HCT116 (cell line): ENCODE results near the gene ZNF618. TPM values are rescaled to one million over a fixed set of nuclear protein-coding genes. Genes with fewer than 3 reads are reported as not detected.

Source experiments
- ATAC-seq: fragments of 200-7000 bp; cut with Tn5 transposase; 2 replicates; pipeline ENCODE4 v1.9.1; 2020; ENCODE audit warnings: mild to moderate bottlenecking, moderate library complexity
- BruUV-seq: library from RNA; stranded (reverse); fragments of 400-500 nt; replicated peaks from 2 replicates; lab custom pipeline; 2021; lab: Mats Ljungman, UMichigan
- CTCF ChIA-PET: fragments of 300-600 bp; sonication (Branson Sonifier 250); formaldehyde crosslinking; loops from one replicate; lab custom pipeline; 2021; ENCODE audit warnings: antibody characterized with exemption; lab: Charles Lee
- POLR2A ChIA-PET: fragments of 300-600, 350-600 bp; sonication (Branson Sonifier 250); formaldehyde crosslinking; loops from one replicate; lab custom pipeline; 2021; ENCODE audit warnings: antibody characterized with exemption; lab: Charles Lee
- RAD21 ChIA-PET, 2 experiments: fragments of 300-600 bp; sonication (Branson Sonifier 250); formaldehyde crosslinking; loops; one replicate each; lab custom pipeline; 2023; ENCODE audit warnings: low total read pairs in 2 of 2; ENCODE audit not compliant: uncharacterized antibody in 2 of 2, unreplicated experiment in 2 of 2, low non-redundant PET in 1 of 2; lab: Charles Lee
- DNase-seq: peaks from one replicate; pipeline ENCODE4 v3.0.0-alpha.2; 2010; ENCODE audit warnings: low read depth, low spot score
- H2AFZ ChIP-seq: fragments of 200-600 bp; shearing (Covaris generic), sonication (generic); 2 replicates; pipeline ENCODE4 v1.6.1; 2017; ENCODE audit warnings: low read depth, mixed run types, mixed read lengths, antibody characterized with exemption, low read length; ENCODE audit not compliant: poor library complexity, severe bottlenecking
- H3K27ac ChIP-seq: 2 replicates; pipeline ENCODE4 v1.5.1; 2012; ENCODE audit warnings: low read depth, low read length
- H3K27me3 ChIP-seq: fragments of 200-600 bp; sonication (generic); 2 replicates; pipeline ENCODE4 v1.6.1; 2016; ENCODE audit warnings: mixed run types, low read length, mixed read lengths; ENCODE audit not compliant: insufficient read depth
- H3K36me3 ChIP-seq, 2 experiments: fragments of 200-500 bp in 1 of 2; fragments of 200-600 bp in 1 of 2; sonication (Bioruptor generic) in 1 of 2; sonication (generic) in 1 of 2; 2 replicates each; pipeline versions ENCODE4 v1.5.1 to v1.6.1; 2014 to 2016; ENCODE audit warnings: low read length in 2 of 2, inconsistent platforms in 1 of 2, mixed read lengths in 1 of 2, mixed run types in 1 of 2; ENCODE audit not compliant: insufficient read depth in 2 of 2, control insufficient read depth in 1 of 2
- H3K4me1 ChIP-seq, 2 experiments: fragments of 200-600 bp in 1 of 2; sonication (generic) in 1 of 2; 2 replicates each; pipeline versions ENCODE4 v1.5.1 to v1.6.1; 2012 to 2017; ENCODE audit warnings: low read length in 2 of 2, inconsistent platforms in 1 of 2, mild to moderate bottlenecking in 1 of 2, mixed read lengths in 1 of 2, mixed run types in 1 of 2, moderate library complexity in 1 of 2; ENCODE audit not compliant: insufficient read depth in 2 of 2, control insufficient read depth in 1 of 2
- H3K4me2 ChIP-seq: fragments of 200-600 bp; sonication (generic); 2 replicates; pipeline ENCODE4 v1.6.1; 2017; ENCODE audit warnings: mixed run types, low read length, mixed read lengths
- H3K4me3 ChIP-seq, 2 experiments: fragments of 200-600 bp in 1 of 2; sonication (generic) in 1 of 2; replicated peaks in 1 of 2; 2 replicates each; pipeline ENCODE4 v1.5.1; 2011 to 2016; ENCODE audit warnings: low read length in 2 of 2, control low read depth in 1 of 2, low read depth in 1 of 2, mild to moderate bottlenecking in 1 of 2, mixed read lengths in 1 of 2, mixed run types in 1 of 2
- H3K79me2 ChIP-seq: fragments of 200-600 bp; sonication (generic); 2 replicates; pipeline ENCODE4 v1.6.1; 2017; ENCODE audit warnings: mild to moderate bottlenecking, mixed run types, low read length, moderate library complexity, mixed read lengths; ENCODE audit not compliant: insufficient read depth
- H3K9ac ChIP-seq: fragments of 200-600 bp; sonication (generic); 2 replicates; pipeline ENCODE4 v1.6.1; 2016; ENCODE audit warnings: low read length, mixed read lengths
- H3K9me2 ChIP-seq: fragments of 200-600 bp; sonication (generic), shearing (Covaris generic); 2 replicates; pipeline ENCODE4 v1.6.1; 2017; ENCODE audit warnings: mixed run types, mild to moderate bottlenecking, moderate library complexity; ENCODE audit not compliant: insufficient read depth
- H3K9me3 ChIP-seq, 2 experiments: fragments of 200-500 bp in 1 of 2; fragments of 200-600 bp in 1 of 2; sonication (Bioruptor generic) in 1 of 2; sonication (generic) in 1 of 2; 2 replicates each; pipeline ENCODE4 v1.6.1; 2014 to 2017; ENCODE audit warnings: low read length in 2 of 2, mixed read lengths in 2 of 2, inconsistent platforms in 1 of 2, low read depth in 1 of 2, mild to moderate bottlenecking in 1 of 2, mixed run types in 1 of 2, moderate library complexity in 1 of 2; ENCODE audit not compliant: control insufficient read depth in 1 of 2, insufficient read depth in 1 of 2
- H4K20me1 ChIP-seq: fragments of 200-600 bp; sonication (generic), shearing (Covaris generic); 2 replicates; pipeline ENCODE4 v1.6.1; 2017; ENCODE audit warnings: mixed run types, mild to moderate bottlenecking, moderate library complexity; ENCODE audit not compliant: insufficient read depth
- ATF3 ChIP-seq: IDR thresholded peaks from 2 replicates; pipeline ENCODE4 v1.6.1; 2012
- CEBPB ChIP-seq: IDR thresholded peaks from 2 replicates; pipeline ENCODE4 v1.6.1; 2012; ENCODE audit warnings: low read depth
- CTCF ChIP-seq, 3 experiments: fragments of 200-600 bp in 1 of 3; sonication (generic) in 1 of 3; IDR thresholded peaks in 2 of 3; conservative IDR thresholded peaks in 1 of 3; 2 replicates each; pipeline ENCODE4 v1.5.1; 2012 to 2017; ENCODE audit warnings: low read depth in 2 of 3, low read length in 2 of 3, antibody characterized with exemption in 1 of 3, borderline replicate concordance in 1 of 3, control low read depth in 1 of 3, mild to moderate bottlenecking in 1 of 3, mixed read lengths in 1 of 3, mixed run types in 1 of 3, moderate library complexity in 1 of 3; ENCODE audit not compliant: insufficient read depth in 1 of 3
- EGR1 ChIP-seq: IDR thresholded peaks from 2 replicates; pipeline ENCODE4 v1.6.1; 2012; ENCODE audit warnings: low read depth
- ELF1 ChIP-seq: IDR thresholded peaks from 2 replicates; pipeline ENCODE4 v1.6.1; 2012; ENCODE audit warnings: low read depth, borderline replicate concordance
- EZH2phosphoT487 ChIP-seq: fragments of 200-600 bp; IDR thresholded peaks from 2 replicates; pipeline ENCODE4 v1.6.1; 2018; ENCODE audit warnings: antibody characterized with exemption, borderline replicate concordance
- FOSL1 ChIP-seq: IDR thresholded peaks from 2 replicates; pipeline ENCODE4 v1.6.1; 2012; ENCODE audit warnings: low read depth
- JUND ChIP-seq: IDR thresholded peaks from 2 replicates; pipeline ENCODE4 v1.6.1; 2012
- MAX ChIP-seq: IDR thresholded peaks from 2 replicates; pipeline ENCODE4 v1.6.1; 2012
- POLR2A ChIP-seq: IDR thresholded peaks from 2 replicates; pipeline ENCODE4 v1.7.0; 2011; ENCODE audit warnings: borderline replicate concordance; ENCODE audit not compliant: insufficient read depth, insufficient read length; ENCODE audit errors: extremely low read depth
- POLR2AphosphoS5 ChIP-seq: IDR thresholded peaks from 2 replicates; pipeline ENCODE4 v1.6.1; 2011; ENCODE audit warnings: mild to moderate bottlenecking, low read depth, low read length, moderate library complexity
- RAD21 ChIP-seq: IDR thresholded peaks from 2 replicates; pipeline ENCODE4 v1.6.1; 2012; ENCODE audit warnings: low read depth, mild to moderate bottlenecking
- SIN3A ChIP-seq: IDR thresholded peaks from 2 replicates; pipeline ENCODE4 v1.6.1; 2012; ENCODE audit warnings: low read depth
- SP1 ChIP-seq: IDR thresholded peaks from 2 replicates; pipeline ENCODE4 v1.6.1; 2012; ENCODE audit warnings: low read depth
- SRF ChIP-seq: IDR thresholded peaks from 2 replicates; pipeline ENCODE4 v1.6.1; 2012; ENCODE audit warnings: low read depth
- TCF7L2 ChIP-seq: IDR thresholded peaks from 2 replicates; pipeline ENCODE4 v1.7.0; 2011; ENCODE audit warnings: borderline replicate concordance, inconsistent platforms; ENCODE audit not compliant: insufficient read depth, insufficient read length; ENCODE audit errors: extremely low read depth
- YY1 ChIP-seq: IDR thresholded peaks from 2 replicates; pipeline ENCODE4 v1.6.1; 2011; ENCODE audit warnings: low read length, low read depth, moderate library complexity, mild to moderate bottlenecking; ENCODE audit not compliant: insufficient replicate concordance; ENCODE audit errors: extremely low read depth
- ZBTB33 ChIP-seq: IDR thresholded peaks from 2 replicates; pipeline ENCODE4 v1.6.1; 2011; ENCODE audit warnings: mild to moderate bottlenecking, low read length, moderate library complexity; ENCODE audit not compliant: insufficient replicate concordance; ENCODE audit errors: extremely low read depth
- ZFX ChIP-seq: fragments of 450-650 bp; IDR thresholded peaks from 2 replicates; pipeline ENCODE4 v1.6.1; 2017
- ZNF274 ChIP-seq: fragments of 200-500 bp; sonication (Bioruptor generic); IDR thresholded peaks from 2 replicates; pipeline ENCODE4 v1.6.1; 2014; ENCODE audit warnings: mild to moderate bottlenecking, low read depth, low read length, inconsistent platforms
- intact Hi-C: fragments of 100-400 bp; cut with micrococcal nuclease; formaldehyde crosslinking; loops from 2 replicates; pipeline ENCODE4 v1.10.0; 2022
- total RNA-seq: library from RNA; stranded (reverse); gene quantifications from one replicate; pipeline ENCODE4 v1.2.1, GENCODE V29; 2021; ENCODE audit not compliant: unreplicated experiment

The ZNF618 gene
- total RNA-seq, 1 experiment from 2014 or later = 13.5 TPM

GRCh38 chr9:114051281-114051680 is 175.2 kb downstream of the ZNF618 start (continued):
- TF ChIP-seq CTCF (IDR thresholded peaks at IDR 0.05 in 2 of 3, conservative IDR thresholded peaks at IDR 0.05 in 1 of 3; ENCODE audit: borderline replicate concordance in 1 of 3, insufficient read depth in 1 of 3, low read depth in 2 of 3, low read length in 2 of 3) = no peak
- TF ChIP-seq POLR2A = no peak
- no peak for TF ChIP-seq POLR2AphosphoS5
- TF ChIP-seq SIN3A = no peak
- no peak for TF ChIP-seq JUND
- TF ChIP-seq ZFX = no peak
- TF ChIP-seq YY1 = no peak
- no peak for TF ChIP-seq TCF7L2
- TF ChIP-seq SP1 = no peak
- TF ChIP-seq EGR1 = no peak

- Histone ChIP-seq H3K9me3 (no peaks in the 10 kb centered on the region), H4K20me1 (no peaks in the 10 kb centered on the region), H3K27me3 (no peaks in the 10 kb centered on the region), H3K9ac (no peak overlapping the region), H3K79me2 (no peaks in the 10 kb centered on the region), H2AFZ (no peak overlapping the region), H3K4me1 (no peaks in the 10 kb centered on the region), H3K27ac (no peak overlapping the region), H3K4me2 (no peak overlapping the region), H3K9me2 (no peaks in the 10 kb centered on the region), H3K36me3 (no peaks in the 10 kb centered on the region), H3K4me3 (no peak overlapping the region)
- ChIA-PET RAD21 (no interaction called here), CTCF (no interaction called here), POLR2A (no interaction called here)
- intact Hi-C loops = no loop called here
- DNase-seq (no peak), ATAC-seq (no peak)
- no TSS peak for BruUV-seq
- TF ChIP-seq JUND (no peak), TCF7L2 (no peak), FOSL1 (no peak), EZH2phosphoT487 (no peak), YY1 (no peak), ZFX (no peak), RAD21 (no peak), ZBTB33 (no peak), MAX (no peak), CEBPB (no peak), ATF3 (no peak), ZNF274 (no peak), CTCF (IDR thresholded peaks at IDR 0.05 in 2 of 3, conservative IDR thresholded peaks at IDR 0.05 in 1 of 3; ENCODE audit: borderline replicate concordance in 1 of 3, insufficient read depth in 1 of 3, low read depth in 2 of 3, low read length in 2 of 3) (no peak), POLR2AphosphoS5 (no peak), SIN3A (no peak), SRF (no peak), ELF1 (no peak)
Measured at GRCh38 chr9:114051706-114052105, 175.6 kb downstream of the ZNF618 start.
